Activated CD8-positive, alpha-beta memory T cell treated with anti-CD3 and anti-CD28 coated beads for 36 hours (primary cell): ENCODE results near the gene CTDSPL. TPM values are rescaled to one million over a fixed set of nuclear protein-coding genes. Genes with fewer than 3 reads are reported as not detected.

ENCODE experiments used
- CTCF ChIA-PET: fragments of 350-600 bp; sonication (Branson Sonifier 250); formaldehyde crosslinking; loops from one replicate; lab custom pipeline; 2021; ENCODE audit warnings: antibody characterized with exemption; lab: Charles Lee
- POLR2A ChIA-PET: fragments of 350-600 bp; sonication (Branson Sonifier 250); formaldehyde crosslinking; loops from one replicate; lab custom pipeline; 2021; ENCODE audit warnings: antibody characterized with exemption; lab: Charles Lee
- total RNA-seq, 2 experiments: library from RNA; stranded (reverse); gene quantifications; one replicate each; pipeline ENCODE4 v1.2.3, GENCODE V29; 2021

The CTDSPL gene
- total RNA-seq, 2 experiments from 2014 or later, result 1.0 to 1.6 TPM

GRCh38 chr3:37934631-37935289 is 73.1 kb downstream of the CTDSPL start:
- POLR2A ChIA-PET, result no interaction called here
- CTCF ChIA-PET, result no interaction called here

GRCh38 chr3:37935290-37935668 is 73.6 kb downstream of the CTDSPL start:
- CTCF ChIA-PET, result no interaction called here
- POLR2A ChIA-PET, result no interaction called here

- ChIA-PET POLR2A (no interaction called here), CTCF (no interaction called here)
Observed at GRCh38 chr3:37935756-37936666, 74.3 kb downstream of the CTDSPL start.

- CTCF ChIA-PET, result no interaction called here
- POLR2A ChIA-PET, result no interaction called here
Observed at GRCh38 chr3:37937156-37937555, 75.5 kb downstream of the CTDSPL start.

- ChIA-PET CTCF (no interaction called here), POLR2A (no interaction called here)
Observed at GRCh38 chr3:37938011-37938410, 76.3 kb downstream of the CTDSPL start.

GRCh38 chr3:37940242-37940908 is 78.7 kb downstream of the CTDSPL start:
- POLR2A ChIA-PET, result no interaction called here
- CTCF ChIA-PET, result no interaction called here

- ChIA-PET CTCF (interaction anchor here (0.7 kb wide), 1 partner anchor 1817 kb away, joined by 3 read pairs; no protein-coding TSS in a partner anchor), POLR2A (no interaction called here)
Observed at GRCh38 chr3:37941608-37942508, 80.2 kb downstream of the CTDSPL start.

GRCh38 chr3:37942646-37943045 is 81.0 kb downstream of the CTDSPL start:
- ChIA-PET CTCF (no interaction called here), POLR2A (no interaction called here)

- ChIA-PET POLR2A (no interaction called here), CTCF (no interaction called here)
Observed at GRCh38 chr3:37943126-37943525, 81.4 kb downstream of the CTDSPL start.

- ChIA-PET CTCF (no interaction called here), POLR2A (no interaction called here)
Observed at GRCh38 chr3:37943631-37944314, 82.1 kb downstream of the CTDSPL start.

- POLR2A ChIA-PET, result no interaction called here
Observed at GRCh38 chr3:37944391-37944842, 82.7 kb downstream of the CTDSPL start.

GRCh38 chr3:37945156-37945806 is 83.6 kb downstream of the CTDSPL start:
- CTCF ChIA-PET, result no interaction called here

More at GRCh38 chr3:37944391-37944842, 82.7 kb downstream of the CTDSPL start:
- CTCF ChIA-PET, result no interaction called here

GRCh38 chr3:37945807-37946530 is 84.3 kb downstream of the CTDSPL start:
- POLR2A ChIA-PET, result no interaction called here
- CTCF ChIA-PET, result interaction anchor here (1.5 kb wide), 1 partner anchor 90 kb away, joined by 3 read pairs; no protein-coding TSS in a partner anchor

More at GRCh38 chr3:37945156-37945806, 83.6 kb downstream of the CTDSPL start:
- POLR2A ChIA-PET, result no interaction called here

- ChIA-PET POLR2A (no interaction called here), CTCF (interaction anchor here (1.5 kb wide), 1 partner anchor 91 kb away, joined by 3 read pairs; no protein-coding TSS in a partner anchor)
Observed at GRCh38 chr3:37946531-37946889, 84.8 kb downstream of the CTDSPL start.

- ChIA-PET POLR2A (no interaction called here), CTCF (no interaction called here)
Observed at GRCh38 chr3:37949866-37950265, 88.2 kb downstream of the CTDSPL start.

- ChIA-PET CTCF (no interaction called here), POLR2A (no interaction called here)
Observed at GRCh38 chr3:37952564-37952963, 90.9 kb downstream of the CTDSPL start.

GRCh38 chr3:37953226-37953625 is 91.5 kb downstream of the CTDSPL start:
- ChIA-PET POLR2A (no interaction called here), CTCF (no interaction called here)
